Activated CD4-positive, CD25-positive, alpha-beta regulatory T cell (primary cell): ENCODE data around the gene MARCHF6.
"Not testable (repeated sequence)": the region's sequence is repeated elsewhere in the genome, so short reads cannot be mapped to it uniquely, and the experiment has no call there.

Source experiments
- DNase-seq, 4 experiments: peaks; one replicate each; lab custom pipeline; 2025; lab: John Stamatoyannopoulos, UW

Gene MARCHF6

DNA sequence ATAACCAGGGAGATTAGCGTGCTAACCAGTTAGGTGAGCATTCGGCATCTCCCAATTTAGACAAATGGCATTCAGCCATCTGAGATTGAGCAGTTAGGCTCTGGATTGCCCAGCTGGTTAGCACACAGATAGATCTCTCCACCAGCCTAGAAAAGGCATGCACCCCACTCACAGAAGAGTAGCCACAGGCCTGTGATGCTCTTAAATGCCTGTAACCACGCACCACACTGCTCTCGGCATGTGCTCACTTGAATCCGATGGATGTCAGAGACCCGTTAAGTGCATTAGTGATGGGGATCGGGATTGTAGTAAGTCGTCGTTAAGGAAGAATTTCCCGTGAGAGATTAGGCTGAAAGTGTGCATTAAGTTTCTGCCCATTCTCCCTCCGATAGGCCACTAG, 23.0 kb downstream of the MARCHF6 start:
- DNase-seq = no peak

DNA sequence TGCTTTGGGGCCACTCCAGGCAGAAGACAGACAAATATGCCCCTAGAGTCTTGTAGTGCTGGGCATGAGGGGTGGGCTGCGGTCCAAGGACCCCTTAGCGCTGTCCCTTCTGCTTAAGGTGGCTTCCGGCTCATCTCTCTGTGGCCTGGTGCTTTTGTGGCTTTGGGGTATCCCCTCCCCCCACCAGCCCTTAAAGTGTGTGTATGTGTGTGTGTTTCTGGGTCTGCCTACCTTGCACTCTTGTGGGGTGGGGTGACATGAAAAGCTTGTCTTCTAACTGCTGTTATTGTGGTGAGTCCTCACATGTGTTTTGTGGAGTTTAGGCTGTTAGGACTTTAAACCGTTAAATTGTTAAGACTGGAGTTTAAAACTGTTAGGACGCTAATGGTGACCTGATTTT, 23.6 kb downstream of the MARCHF6 start:
- no peak for DNase-seq

DNA sequence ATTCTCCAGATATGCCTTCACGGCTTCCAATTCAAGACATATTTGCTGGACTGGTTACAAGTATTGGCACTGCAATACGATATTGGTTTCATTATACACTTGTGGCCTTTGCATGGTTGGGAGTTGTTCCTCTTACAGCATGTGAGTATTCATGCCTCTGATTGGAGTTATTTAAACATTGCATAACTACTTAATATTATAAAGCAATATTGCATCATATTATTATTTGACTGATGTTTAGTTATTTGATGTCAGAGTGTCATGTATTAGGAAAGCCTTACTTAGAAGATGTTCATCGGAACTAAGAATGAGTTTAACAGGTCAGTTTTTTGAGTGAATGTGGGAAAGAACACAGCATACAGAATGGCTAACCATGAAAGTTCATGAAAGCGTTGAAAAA, 28.3 kb downstream of the MARCHF6 start:
- no peak for DNase-seq

DNA sequence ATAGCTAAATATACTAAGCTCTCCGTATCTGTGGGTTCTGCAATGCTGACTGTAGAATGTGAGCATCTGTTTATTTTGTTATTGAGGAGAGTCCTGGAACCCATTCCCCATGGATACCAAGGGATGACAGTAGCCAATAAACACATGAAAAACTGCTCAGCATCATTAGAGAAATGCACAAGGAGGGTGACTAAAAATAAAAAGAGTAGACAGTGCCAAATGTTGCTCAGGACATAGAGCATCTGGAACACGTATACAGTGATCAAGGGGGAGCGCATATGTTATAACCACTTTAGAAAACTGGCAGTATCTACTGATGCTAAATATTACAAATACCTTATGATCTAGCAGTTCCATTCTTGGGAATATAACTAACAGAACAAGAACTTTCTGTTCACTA, 31.0 kb downstream of the MARCHF6 start:
- DNase-seq = no peak

DNA sequence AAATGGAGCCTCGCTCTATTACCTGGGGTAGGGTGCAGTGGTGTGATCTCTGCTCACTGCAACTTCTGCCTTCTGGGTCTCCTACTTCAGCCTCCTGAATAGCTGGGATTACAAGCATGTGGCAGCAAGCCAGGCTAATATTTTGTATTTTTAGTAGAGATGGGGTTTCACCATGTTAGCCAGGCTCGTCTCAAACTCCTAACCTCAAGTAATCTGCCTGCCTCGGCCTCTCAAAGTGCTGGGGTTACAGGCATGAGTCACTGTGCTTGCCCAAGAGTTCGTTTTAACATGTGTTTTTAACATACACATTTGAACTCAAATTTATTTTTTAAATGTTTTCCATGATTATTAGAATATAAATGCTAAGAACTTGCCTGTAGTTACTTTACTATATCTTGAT, 34.2 kb downstream of the MARCHF6 start:
- DNase-seq = no peak

DNA sequence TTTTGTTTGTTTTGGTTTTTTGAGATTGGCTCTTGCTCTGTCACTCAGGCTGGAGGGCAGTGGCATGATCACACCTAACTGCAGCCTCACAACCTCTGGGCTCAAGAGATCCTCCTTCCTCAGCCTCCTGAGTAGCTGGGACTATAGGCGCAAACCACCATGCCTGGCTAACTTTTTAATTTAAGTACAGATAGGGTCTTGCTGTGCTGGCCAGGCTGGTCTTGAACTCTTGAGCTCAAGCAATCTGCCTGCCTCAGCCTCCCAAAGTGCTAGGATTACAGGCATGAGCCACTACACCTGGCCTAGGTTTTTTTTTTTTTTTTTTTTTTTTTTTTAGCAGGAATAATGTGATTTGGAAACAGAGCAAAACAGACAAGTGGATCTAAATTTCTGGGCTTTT, 37.6 kb downstream of the MARCHF6 start:
- no peak for DNase-seq

DNA sequence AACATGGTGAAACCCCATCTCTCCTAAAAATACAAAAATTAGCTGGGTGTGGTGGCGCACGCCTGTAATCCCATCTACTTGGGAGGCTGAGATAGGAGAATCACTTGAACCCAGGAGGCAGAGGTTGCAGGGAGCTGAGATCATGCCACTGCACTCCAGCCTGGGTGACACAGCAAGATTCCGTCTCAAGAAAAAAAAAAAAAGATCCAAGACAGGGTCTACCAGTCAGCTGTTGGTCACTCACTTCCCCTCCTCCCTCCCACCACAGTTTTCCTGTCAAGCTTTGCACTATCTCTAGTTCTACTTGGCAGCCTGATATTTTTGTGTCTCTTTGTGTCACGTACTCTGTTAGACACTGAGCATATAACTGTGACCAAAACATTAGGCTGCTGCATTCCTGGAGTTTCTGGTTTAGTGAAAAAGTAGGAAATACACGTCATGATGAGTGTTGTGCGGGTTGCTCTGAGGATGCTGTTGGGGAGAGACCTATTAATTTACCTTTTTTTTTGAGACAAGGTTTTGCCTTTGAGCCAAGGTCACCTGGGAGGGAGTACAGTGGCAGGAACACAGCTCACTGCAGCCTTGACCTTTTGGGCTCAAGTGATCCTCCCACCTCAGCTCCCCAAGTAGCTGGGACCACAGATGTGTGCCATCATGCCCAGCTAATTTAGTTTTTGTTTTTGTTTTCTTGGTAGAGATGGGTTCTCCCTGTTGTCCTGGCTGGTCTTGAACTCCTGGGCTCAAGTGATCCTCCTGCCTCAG, 39.3 kb downstream of the MARCHF6 start:
- not testable (repeated sequence) for DNase-seq

DNA sequence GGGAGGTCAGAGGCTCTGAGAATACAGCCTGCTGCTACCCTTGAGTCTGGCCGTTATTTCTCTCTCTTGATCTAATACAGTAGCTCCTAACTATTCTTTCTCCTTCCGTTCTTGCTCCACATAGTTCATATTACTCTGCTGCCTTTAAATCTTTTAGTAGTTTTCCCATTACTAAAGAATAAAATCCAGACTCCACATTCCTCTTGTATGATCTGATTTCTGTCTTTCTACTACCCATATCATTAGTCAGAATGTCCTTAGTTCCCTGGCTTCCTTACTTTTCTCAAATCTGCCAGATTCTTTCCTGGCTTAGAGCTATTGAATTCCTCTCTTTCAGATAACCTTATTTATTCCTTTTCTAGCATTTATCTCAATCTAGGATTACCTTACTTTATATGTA, 40.0 kb downstream of the MARCHF6 start:
- no peak for DNase-seq

DNA sequence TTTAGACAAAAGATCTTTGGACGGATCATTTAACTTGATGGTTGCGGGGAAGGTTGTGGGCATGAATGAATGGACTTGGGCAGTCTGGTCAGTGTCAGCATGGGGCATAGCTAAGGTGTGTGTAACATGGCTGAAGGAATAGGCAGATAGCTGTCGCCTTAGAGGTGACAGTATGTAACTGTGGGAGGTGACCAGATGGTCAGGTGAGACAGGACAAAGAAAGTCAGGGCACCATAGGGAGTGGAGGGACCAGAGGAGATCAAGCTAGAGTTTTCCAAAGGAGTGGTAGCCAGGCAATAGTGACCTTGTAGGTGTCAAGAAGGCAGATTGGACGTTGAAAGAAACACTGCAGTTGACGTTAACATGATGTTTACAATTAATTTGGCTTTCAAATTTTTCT, 43.1 kb downstream of the MARCHF6 start:
- no peak for DNase-seq

DNA sequence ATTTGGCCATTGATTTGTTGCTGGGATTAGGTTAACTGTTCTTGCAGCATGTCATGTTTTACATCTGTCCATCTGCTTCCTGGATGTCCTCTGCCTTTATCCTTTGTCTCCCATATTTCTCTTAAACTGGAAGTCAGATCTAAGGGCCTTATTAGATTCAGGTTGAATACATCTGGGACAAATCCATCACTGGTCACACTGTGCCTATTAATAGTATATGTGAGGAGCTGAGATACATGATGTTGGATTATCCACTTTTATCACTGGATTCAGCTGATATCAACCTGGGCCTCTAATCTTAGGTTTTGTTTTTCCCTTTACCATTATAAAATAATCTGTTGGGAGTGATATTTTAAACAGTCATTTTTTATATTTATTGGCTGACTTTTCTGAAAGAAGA, 46.3 kb downstream of the MARCHF6 start:
- DNase-seq = no peak

DNA sequence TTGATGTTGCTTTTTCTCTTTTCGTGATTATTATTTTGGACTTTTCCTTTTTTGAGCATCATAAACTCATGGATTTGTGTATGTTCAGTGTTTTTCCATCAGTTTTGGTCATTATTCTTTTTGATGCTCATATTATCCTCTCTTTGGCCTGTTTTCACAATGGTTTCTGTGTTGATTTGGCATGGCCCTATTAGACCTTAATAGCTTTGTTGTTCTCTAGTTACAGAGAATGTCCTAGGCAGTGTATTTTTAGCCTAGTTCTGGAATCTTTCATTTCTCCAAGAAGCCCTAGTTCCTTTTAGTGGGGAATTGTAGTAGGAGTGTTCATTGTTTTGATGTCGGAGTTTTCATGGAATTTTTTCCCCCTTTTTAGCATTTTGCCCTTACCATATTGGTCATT, 46.9 kb downstream of the MARCHF6 start:
- no peak for DNase-seq

DNA sequence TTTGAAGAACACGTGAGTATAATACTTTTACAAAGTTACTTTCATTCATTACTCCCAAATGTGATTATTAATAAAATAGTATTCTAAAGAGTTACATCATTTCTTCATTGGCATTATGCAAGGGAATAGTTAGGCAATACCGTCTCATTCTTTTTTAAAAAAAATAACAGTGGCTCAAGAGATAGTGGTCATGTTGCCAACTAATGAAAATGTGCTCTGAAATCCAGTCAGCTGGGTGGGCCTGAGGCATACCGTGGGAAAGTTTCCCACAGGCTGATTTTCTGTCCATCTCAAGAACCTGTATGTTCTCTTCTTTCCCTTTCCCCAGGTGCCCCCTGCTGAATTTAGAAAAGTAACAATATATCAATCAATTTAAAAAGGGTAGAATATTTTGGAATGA, 47.3 kb downstream of the MARCHF6 start:
- DNase-seq = no peak

DNA sequence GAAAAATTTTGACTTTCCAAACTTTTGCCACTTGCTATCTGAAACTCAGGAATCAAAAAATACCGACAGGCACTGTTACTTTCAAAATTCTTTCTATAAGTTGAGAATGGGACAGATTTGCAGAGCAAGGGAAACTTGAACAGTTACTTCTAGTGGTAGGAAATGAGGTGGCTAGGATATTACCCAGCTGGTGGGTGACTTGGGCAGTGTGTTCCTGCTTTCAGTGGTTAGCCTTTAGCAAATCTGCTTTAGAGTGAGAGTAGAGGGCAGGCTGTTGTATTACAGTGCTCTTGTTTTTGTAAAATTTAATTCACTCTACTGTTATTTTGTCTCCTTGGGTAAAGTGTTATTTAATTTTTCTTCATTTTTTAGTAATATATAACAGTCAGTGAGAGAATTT, 48.0 kb downstream of the MARCHF6 start:
- no peak for DNase-seq
